Heart left ventricle (tissue), 13 donors: ENCODE results near the gene ASB18.

Source experiments
- CTCF ChIP-seq, 12 donors: fragments of 200-600 bp; sonication (generic) in 4 of 12; IDR thresholded peaks; one replicate each; pipeline versions ENCODE4 v1.5.0 to v1.8.0; 2018 to 2022; ENCODE audit warnings: antibody characterized with exemption in 12 of 12, mild to moderate bottlenecking in 5 of 12
- POLR2A ChIP-seq, 2 donors: fragments of 450-650 bp; IDR thresholded peaks; one replicate each; pipeline ENCODE4 v1.6.1; 2017; ENCODE audit warnings: antibody characterized with exemption in 2 of 2, mild to moderate bottlenecking in 2 of 2, moderate library complexity in 2 of 2
- donor health status: ischemic (EF 13 %, LVEDD 7.1; RV severe dilation, severe dysfunction).
- donor health status: DM: no; HTN: yes; CAD: no.
- donor health status: DM: no; HTN: no; CAD: no.
- donor health status: ischemic (EF 25% LVEDD 6.9; RV normal size, moderate dysfunction).
- donor health status: ischemic (EF 25% LVEDD 5.7; RV mildly dilated, moderate dysfunction).
- donor health status: ischemic (EF 35%, LVEDD 5.7; RV mildly dilated, moderate dysfunction).
- donor health status: nonischemic (EF 11% LVEDD 7.7; RV severe dilation, severe dysfunction).
- donor health status: DM: yes; HTN: yes; CAD: no.
- donor health status: PGD.
- donor health status: ischemic (EF 29% LVEDD 5.4; RV normal size, mild dysfunction).
- donor health status: nonischemic (EF 23%, LVEDD 6.1; RV moderate dilation, normal function).

GRCh38 chr2:236265675-236266074 lies 1.5 kb upstream of the ASB18 start:
- TF ChIP-seq CTCF (IDR thresholded peaks at IDR 0.05) (no peak), POLR2A (IDR thresholded peaks at IDR 0.05) (no peak)
